Activated CD8-positive, alpha-beta memory T cell treated with anti-CD3 and anti-CD28 coated beads, Interleukin-2, amount 50 U/mL, for 48 hours (primary cell): ENCODE results near the gene ELOB.
"Not testable (repeated sequence)": the region's sequence is repeated elsewhere in the genome, so short reads cannot be mapped to it uniquely, and the experiment has no call there.

ENCODE experiments used
- DNase-seq: peaks from one replicate; pipeline ENCODE4 v3.0.0-alpha.2; 2020

The ELOB gene

DNA sequence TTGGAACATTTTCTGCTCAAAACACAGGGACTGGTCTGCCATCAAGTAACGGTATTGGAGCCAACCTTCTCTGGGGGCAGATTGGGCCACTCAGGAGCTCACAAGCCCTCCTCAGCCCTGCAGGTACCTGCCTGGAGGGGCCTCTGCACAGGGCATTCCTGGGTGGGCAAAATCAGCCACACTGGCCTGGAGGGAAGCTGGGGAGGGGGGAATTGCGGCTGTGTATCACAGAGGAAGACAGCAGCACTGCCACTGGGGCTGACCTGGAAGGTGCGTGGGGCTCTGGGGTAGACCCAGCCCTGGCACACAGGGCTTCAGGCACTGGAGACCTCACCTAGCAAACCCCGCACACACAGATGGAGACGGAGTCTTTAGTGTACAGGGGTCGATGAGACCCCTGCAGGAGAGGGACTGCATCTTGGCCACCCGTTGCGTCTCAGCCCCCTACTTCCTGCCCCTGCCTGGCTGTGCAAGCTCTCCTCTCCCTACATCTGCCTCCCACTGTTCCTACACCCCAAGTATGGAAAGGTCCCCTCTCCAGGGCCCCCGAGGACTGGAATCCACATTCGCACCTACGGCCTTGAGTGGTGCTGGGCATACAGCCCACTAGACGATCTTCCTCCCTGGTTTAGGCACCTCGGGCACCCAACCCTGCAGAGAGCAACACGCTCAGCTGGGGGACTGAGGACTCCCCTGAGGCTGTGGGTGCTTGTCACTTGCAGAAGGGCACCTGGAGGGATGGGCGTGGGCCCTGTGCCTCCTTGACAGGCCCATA is 31.8 kb downstream of the ELOB start:
- DNase-seq = no peak

DNA sequence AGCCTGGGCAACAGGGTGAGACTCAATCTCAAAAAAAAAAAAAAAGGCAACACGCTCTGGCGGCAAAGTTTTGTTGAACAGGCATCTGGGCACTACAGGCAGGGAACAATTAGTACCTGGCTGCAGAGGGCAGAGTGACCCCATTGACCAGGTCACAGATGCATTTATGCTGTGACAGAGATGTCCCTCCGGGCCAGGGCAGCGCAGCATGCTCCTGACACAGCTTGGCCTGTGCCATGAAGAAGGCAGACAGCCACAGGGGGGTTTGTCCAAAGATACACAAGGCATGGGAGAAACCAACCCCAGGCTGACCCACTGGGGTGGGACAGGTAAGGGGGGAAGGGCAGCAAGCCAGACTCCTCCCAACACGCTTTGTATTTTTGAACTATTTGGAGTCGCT is 32.4 kb downstream of the ELOB start:
- no peak for DNase-seq

DNA sequence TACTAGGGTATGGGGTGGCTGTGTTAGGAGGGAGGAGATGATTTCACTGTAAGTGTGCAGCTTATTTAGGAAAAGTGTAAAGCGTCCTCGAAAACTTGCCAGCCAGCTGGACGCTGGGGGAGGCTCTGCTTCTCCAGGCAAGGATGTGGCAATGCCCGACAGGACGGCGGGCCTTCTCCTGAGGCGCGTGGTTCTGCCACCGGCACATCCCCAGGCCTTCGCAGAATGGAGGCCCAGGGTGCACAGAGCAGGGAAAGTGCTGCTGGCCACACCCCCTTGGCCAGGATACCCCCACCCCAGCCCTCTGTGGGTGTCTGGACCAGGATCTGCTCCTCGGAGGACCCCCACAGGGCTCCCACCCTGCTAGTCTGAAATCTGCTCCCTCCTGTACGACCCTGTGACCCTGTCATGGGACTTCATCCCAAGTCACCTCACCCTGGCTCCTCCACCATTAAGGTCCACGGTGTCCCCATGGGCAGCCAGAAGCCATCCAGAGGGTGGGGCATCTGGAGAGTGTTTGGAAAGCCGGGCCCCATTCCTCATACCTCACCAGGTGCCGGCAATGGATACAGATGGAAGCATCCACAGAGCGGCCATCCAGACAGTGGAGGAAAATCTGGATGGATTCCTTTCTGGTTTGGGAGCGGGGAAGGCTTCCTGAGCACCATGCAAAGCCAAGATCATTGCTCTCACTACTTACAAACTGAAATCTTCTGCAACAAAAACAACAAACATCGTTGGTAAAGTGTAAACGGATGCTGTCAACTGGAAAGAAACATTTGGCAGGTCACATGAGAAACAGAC is 33.9 kb downstream of the ELOB start:
- DNase-seq = no peak

DNA sequence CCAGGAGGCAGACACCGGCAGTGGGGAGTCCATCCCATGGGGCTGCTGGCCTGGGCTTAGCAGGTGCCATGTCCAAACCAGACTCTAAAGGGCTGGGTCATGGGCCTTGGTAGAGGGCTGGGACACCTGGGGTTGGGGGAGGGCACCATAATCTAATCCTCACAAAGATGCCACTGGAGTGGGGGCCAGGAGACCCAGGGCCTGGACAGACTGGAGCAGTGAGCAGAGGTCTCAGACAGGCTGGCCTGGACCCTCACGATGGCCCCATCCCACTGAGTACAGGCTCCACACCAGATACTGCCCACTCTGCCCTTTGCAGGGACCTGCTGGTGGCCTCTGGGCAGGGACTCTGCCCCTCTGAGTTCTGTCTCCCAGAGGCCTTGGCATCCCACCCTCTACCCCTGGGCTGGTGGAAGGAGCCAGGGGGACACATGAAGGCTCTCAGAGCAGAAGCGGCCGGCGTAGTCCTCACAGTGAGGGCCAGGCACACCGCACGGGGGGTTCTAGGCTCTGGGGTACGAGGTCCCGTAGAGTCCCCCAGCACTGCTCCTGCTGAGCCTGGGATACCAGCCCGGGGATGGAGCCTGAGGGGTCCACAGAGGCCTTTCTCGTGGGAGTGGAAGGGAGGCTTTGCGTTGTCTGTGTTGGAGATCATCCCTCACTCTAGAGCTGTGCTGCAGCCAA is 34.6 kb downstream of the ELOB start:
- DNase-seq = no peak

DNA sequence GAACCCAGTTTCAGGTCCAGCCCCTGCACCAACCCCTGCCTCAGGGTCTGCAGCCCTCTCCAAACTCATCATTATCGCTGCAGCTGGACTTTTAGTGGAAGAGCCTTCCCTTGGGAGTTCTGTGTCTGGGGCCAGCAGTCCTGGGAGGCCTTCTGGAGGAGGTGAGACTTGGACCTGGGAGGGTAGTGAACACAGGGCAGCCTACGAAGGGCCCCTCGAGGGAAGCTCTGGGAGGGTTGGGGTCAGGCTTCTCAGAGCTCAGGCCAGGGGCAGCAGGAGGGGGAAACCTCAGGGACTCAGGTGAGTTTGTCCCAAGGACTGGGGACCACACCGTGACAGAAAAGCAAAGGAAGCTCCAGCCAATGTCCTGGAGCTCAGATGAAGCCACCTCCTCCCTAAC is 35.9 kb downstream of the ELOB start:
- no peak for DNase-seq

DNA sequence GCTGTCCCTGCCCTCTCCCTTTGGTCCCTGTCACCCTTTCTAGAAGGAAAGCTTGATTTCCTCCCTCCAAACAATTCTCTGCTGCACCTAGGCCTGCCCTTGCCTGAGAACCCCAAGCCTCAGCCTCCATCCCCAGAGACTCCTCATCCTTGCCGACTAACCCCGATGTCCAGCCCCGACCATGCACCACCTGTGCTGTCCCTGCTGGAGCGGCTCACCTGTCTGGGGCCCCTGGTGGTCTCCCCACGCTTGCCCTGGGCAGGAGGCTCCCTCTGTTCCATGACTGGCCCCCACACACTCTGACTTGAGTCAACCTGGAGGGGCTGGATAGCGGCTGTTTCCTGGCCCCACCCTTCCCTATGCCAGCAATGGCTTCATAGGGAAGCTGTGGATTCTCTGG is 36.6 kb downstream of the ELOB start:
- no peak for DNase-seq

DNA sequence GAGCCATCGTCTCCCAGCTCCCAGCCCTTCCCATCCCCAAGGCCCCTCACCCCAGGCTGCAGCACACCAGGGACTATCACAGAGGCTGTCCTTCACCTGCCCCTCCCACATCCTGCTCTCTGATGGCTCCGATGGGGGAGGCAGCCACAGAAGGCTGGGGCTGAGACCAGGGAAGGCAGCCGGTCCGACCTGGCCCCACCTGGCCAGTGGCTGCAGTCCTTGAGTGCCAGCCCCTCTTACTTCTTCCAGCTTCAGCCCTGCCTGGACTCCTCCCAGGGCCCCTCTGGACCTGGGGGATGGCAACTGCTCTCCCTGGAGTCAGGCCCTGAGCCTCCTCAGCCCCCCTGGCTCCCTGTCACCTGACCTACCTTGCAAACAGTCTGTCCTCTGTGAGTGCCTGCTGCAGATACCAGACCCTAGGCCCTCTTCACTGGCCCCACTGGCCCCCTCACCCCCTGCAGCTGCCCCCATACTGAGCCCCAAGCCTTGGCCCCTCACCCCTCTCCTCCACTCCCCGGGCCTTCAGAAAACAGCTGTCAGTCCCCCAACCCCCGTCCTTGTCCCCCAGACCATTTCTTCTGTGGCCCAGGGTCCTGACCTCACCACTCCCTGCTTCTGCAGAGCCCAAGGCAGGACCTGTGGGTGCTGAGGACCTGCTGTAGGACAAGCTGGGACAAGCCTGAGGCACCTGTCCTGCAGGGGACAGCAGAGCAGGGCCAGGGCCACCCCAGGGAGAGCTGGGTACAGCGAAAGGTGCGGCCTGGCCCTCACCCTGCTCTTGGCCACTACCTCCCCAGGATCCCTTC is 37.3 kb downstream of the ELOB start:
- DNase-seq = no peak

DNA sequence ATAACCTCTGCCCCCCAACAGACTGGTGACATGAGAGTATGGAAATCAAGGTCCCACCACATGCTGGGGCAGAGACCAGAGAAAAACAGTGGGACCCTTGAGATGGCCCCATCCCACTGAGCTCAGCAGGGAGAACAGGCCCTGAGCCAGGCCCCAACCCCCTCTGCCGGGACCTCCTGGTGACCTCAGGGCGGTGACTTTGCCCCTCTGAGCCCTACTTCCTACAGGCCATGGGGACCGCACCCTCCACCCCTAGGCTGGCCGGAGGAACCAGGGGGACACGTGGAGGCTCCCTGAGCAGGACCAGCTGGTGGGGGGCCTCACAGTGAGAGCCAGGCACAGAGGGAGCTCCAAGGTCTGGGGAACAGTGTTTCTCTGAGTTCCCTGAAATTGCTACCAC is 38.5 kb downstream of the ELOB start:
- no peak for DNase-seq

DNA sequence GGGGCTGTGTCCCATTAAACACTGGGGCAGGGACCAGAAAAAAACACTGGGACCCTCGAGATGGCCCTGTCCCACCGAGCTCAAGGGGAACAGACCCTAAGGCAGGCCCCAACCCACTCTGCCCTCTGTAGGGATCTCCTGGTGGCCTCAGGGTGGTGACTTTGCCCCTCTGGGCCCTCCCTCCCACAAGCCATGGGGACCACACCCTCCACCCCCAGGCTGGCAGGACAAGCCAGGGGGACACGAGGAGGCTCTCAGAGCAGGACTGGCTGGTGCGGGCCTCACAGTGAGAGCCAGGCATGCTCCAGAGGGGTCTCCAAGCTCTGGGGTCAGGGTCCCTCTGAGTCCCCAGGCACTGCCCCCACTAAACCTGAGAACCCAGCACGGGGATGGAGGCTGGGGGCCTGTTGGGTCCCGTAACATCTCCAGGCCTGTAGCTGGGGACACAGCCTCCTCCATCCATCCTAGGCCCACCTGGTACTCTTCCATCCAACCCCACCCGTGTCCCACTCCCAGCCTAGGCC is 39.1 kb downstream of the ELOB start:
- no peak for DNase-seq

DNA sequence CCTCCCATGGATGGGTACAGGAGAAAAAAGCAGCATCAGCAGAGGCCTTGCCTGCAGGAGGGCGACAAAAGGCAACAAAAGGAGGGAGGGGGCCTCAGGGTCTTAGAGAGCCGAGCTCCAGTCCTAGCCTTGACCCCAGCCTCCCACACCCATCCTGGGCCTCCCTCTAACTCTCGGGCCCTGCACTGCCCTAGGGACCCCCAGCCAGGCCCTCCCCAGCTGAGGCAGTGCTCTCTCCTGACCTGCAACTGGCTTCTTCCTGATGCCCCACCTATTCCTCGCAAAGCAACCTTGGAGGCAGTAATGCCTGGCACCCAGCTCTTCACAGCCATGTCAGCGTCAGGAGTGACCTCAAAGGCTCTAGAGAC is 39.9 kb downstream of the ELOB start:
- no peak for DNase-seq

DNA sequence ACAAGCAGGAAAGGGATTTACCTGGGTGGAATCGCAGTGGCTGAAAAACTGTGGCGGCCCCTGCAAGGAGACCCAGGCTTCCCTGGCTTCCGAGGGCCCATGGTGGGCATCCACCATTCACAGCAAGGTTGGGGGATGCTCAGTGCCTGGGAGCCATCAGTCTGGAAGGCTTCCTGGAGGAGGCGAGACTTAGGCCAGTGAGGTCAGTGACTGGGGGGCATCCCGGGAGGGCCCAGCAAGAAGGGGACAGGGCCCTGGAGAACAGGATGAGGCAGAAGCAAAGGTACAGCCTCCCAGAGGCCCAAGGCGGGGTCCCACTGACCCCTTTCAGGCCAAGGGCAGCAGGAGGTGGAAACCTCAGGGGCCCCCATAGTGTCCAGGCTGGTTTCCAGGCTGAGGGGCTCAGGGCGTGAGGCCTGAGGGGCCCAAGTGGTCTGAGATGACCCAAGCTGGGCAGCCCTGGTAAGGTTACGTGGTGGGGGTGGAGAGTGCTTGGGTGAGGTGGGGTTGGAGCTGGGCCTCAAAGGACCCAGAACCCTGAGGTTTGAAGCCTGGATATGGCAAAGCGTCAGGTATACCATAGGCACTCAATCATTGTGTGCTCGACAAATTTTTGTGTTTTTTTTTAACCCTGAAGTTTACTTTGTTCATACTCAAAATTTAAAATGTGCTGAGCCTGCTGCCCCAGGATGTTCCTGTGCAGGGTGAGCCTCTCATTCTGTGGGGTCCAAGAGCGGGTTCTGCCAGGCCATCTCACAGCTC is 40.4 kb downstream of the ELOB start:
- no peak for DNase-seq

DNA sequence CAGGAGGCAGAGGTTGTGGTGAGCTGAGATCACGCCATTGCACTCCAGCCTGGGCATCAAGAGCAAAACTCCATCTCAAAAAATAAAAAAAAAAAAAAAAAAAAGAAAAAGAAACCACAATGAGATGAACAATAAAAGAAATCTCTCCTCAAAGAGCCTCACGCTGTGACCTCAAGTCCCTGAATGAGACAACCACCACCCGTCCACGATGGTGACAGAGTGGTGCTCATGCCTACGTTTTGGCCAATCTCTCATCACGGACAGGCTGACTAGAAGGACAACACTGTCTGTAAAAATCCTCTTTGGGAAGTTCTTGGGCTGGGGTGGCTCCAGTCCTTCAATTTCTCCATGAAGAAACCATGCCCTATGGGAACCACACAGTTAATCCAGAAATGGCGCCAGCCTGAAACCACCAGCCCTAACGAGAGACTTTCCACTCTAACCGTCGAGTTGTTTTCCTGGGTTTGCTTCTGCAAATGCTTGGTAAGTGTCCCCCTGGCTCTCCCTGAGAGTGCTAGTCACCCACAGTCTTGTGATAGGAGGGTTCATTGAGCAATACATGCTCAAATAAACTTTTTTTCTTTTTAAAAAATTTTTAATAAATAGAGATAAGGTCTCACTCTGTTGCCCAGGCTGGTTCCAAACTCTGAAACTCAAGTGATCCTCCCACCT is 42.1 kb downstream of the ELOB start:
- DNase-seq = no peak

DNA sequence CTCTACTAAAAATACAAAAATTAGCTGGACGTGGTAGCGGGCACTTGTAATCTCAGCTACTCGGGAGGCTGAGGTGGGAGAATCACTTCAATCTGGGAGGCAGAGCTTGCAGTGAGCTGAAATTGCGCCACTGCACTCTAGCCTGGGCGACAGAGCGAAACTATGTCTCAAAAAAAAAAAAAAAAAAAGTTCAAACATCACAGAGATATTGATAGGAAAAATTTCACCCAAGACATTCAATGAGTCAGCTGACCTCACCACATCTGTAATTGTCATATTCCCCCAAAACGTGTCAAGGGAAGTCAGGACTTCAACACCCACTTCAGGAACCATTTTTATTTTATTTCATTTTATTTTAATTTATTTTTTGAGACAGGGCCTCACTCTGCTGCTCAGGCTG is 49.0 kb downstream of the ELOB start:
- no peak for DNase-seq

DNA sequence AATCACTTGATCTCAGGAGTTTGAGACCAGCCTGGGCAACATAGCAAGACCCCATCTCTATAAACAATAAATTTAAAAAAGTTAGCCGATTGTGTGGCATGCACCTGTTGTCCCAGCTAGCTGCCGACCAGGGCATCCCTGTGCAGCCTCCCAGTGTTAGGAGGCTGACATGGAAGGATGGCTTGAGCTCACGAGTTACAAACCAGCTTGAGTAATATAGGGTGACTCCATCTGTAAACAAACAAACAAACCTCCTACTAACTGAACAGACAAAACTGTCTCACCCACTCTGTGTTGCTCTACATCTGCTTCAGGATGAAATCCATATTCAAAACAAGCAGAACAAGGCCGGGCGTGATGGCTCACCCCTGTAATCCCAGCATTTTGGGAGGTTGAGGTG is 50.2 kb downstream of the ELOB start:
- no peak for DNase-seq

DNA sequence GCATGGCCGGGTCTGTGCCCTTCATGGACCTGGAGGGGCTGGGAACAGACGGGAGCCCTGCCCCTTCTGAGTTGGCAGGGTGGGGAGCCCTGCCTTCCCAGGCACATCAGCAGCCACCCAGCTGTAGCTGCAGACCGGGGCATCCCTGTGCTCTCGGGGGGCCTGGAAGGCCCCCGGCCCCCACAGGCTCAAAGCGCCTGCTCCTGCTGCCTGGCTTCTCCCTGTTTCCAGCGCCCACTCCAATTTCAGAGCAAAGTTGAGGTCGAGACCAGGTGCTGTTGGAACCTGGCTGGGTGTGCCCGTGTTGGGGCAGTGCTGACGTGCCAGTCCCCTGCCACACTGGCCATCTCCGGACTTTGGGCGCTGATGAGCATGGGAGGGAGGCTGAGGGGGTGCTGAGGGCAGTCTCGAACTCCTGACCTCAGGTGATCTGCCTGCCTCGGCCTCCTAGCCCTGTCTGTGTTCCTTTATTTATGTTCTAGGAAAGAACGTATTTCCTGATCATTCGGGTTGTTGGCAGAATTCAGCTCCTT is 52.2 kb downstream of the ELOB start:
- no peak for DNase-seq

DNA sequence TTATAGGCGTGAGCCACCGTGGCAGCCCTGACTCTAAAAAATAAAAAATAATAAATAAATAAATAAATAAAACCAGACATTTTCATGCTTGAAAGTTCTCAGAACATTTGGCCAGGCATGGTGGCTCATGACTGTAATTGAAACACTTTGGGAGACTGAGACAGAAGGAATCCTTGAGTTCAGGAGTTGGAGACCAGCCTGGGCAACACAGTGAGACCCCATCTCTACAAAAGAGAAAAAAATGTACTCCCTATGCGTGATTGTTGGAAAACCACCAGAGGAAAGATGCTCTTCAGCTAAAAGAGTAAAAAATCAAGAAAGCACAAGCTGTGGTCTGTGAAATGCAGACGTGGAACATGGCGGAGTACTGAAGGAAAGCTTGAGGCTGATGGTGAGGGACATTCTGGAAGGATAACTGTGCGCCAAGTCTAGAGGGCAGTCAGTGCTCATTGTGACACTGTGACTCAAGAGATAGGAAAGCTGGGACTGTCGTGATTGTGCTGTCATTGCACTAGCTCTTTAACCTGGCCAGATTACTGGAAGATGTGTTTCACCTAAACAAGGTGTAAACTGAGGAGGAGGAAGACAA is 52.9 kb downstream of the ELOB start:
- no peak for DNase-seq

DNA sequence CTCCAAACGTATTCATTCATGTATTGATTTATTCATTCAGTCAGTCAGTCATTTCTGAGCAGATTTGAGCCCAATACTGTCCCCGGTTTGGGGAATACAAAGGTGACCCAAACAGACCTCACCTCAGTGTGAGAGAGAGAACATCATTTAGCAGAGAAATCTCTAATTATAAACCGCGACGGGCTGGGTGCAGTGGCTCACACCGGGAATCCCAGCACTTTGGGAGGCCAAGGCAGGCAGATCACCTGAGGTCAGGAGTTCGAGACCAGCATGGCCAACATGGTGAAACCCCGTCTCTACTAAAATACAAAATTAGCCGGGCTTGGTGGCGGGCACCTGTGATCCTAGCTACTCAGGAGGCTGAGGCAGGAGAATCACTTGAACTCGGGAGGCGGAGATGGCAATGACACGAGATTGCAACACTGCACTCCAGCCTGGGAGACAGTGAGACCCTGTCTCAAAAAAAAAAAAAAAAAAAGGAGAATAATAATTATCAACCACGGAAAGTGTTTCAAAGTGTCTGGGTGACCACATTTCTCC is 55.4 kb downstream of the ELOB start:
- DNase-seq = not testable (repeated sequence)
